ENCODE results near the gene ADAMTS17. TPM values are rescaled to one million over a fixed set of nuclear protein-coding genes. Genes with fewer than 3 reads are reported as not detected.

The ADAMTS17 gene
- total and polyA plus RNA-seq, 4 donors = 0.28 to 46.9 (median 9.1) TPM

GRCh38 chr15:100058458-100058857, 283.3 kb downstream of the ADAMTS17 start:
- no peaks in the 10 kb centered on the region for H3K4me1 ChIP-seq (ENCODE audit: control insufficient read depth in 4 of 4, insufficient read depth in 4 of 4, low read length in 3 of 4)
- H3K9me3 ChIP-seq (ENCODE audit: control insufficient read depth in 4 of 4, low read length in 3 of 4) = no peaks in the 10 kb centered on the region
- 94% methylated on average over 11 of the region's 11 CpGs for WGBS
- peaks cover 0 to 2% (median under 1%) of the 10 kb centered on the region in 4 donors for H3K36me3 ChIP-seq (ENCODE audit: control insufficient read depth in 4 of 4, insufficient read depth in 3 of 4, low read depth in 1 of 4, low read length in 3 of 4)
- TF ChIP-seq RAD21 (IDR thresholded peaks at IDR 0.05) (no peak), SP1 (IDR thresholded peaks at IDR 0.05) (no peak), ATF3 (IDR thresholded peaks at IDR 0.05) (no peak), JUND (IDR thresholded peaks at IDR 0.05) (no peak), GABPA (IDR thresholded peaks at IDR 0.05 in 1 of 2, conservative IDR thresholded peaks at IDR 0.05 in 1 of 2) (no peak), NR2F2 (IDR thresholded peaks at IDR 0.05) (no peak), ZBTB33 (IDR thresholded peaks at IDR 0.05) (no peak), EGR1 (IDR thresholded peaks at IDR 0.05; ENCODE audit: low read depth in 2 of 2) (no peak), HNF4G (IDR thresholded peaks at IDR 0.05) (no peak), CTCF (IDR thresholded peaks at IDR 0.05; ENCODE audit: low read depth, low read length, missing input control) (no peak), REST (IDR thresholded peaks at IDR 0.05) (no peak), RXRA (IDR thresholded peaks at IDR 0.05) (no peak), FOXA1 (IDR thresholded peaks at IDR 0.05) (no peak), TAF1 (conservative IDR thresholded peaks at IDR 0.05) (no peak), HNF4A (conservative IDR thresholded peaks at IDR 0.05) (no peak), FOXA2 (IDR thresholded peaks at IDR 0.05) (no peak), MAX (IDR thresholded peaks at IDR 0.05) (no peak), YY1 (IDR thresholded peaks at IDR 0.05) (no peak)
- no peak overlapping the region for H3K9ac ChIP-seq (ENCODE audit: low read depth in 1 of 2, low read length in 2 of 2)
- H3K27me3 ChIP-seq (ENCODE audit: control insufficient read depth in 4 of 4, insufficient read depth in 4 of 4, low read length in 3 of 4) = no peaks in the 10 kb centered on the region
- no peak overlapping the region for H3K27ac ChIP-seq (ENCODE audit: low read depth in 1 of 2, low read length in 2 of 2)
- no peak for DNase-seq (ENCODE audit: low spot score)
- H3K4me3 ChIP-seq (ENCODE audit: low read depth in 1 of 3, low read length in 3 of 3) = no peak overlapping the region
